HG02678 (cell line): ENCODE measurements around the gene DUSP10.

Source experiments
- ATAC-seq: cut with Tn5 transposase; IDR thresholded peaks from one replicate; pipeline ENCODE4 v1.9.1; 2021; ENCODE audit warnings: mild to moderate bottlenecking, moderate library complexity; ENCODE audit not compliant: unreplicated experiment

The DUSP10 gene

GRCh38 chr1:221715321-221716169, 26.3 kb downstream of the DUSP10 start:
- no peak for ATAC-seq

GRCh38 chr1:221714227-221715152, 27.4 kb downstream of the DUSP10 start:
- no peak for ATAC-seq

- ATAC-seq, result peak; percentile 55
Measured at GRCh38 chr1:221712776-221713431, 29.0 kb downstream of the DUSP10 start.

- ATAC-seq, result peak; percentile 37
Measured at GRCh38 chr1:221712198-221712684, 29.6 kb downstream of the DUSP10 start.

GRCh38 chr1:221711656-221712055, 30.2 kb downstream of the DUSP10 start:
- no peak for ATAC-seq

- ATAC-seq, result no peak
Measured at GRCh38 chr1:221711063-221711577, 30.8 kb downstream of the DUSP10 start.

GRCh38 chr1:221709854-221710253, 32.0 kb downstream of the DUSP10 start:
- ATAC-seq, result no peak

- peak; percentile 57 for ATAC-seq
Measured at GRCh38 chr1:221708987-221709386, 32.9 kb downstream of the DUSP10 start.

- peak; percentile 59 for ATAC-seq
Measured at GRCh38 chr1:221708076-221708571, 33.8 kb downstream of the DUSP10 start.

GRCh38 chr1:221706876-221707582, 34.9 kb downstream of the DUSP10 start:
- ATAC-seq, result no peak

- no peak for ATAC-seq
Measured at GRCh38 chr1:221706191-221706590, 35.7 kb downstream of the DUSP10 start.

GRCh38 chr1:221704306-221704705, 37.6 kb downstream of the DUSP10 start:
- no peak for ATAC-seq

GRCh38 chr1:221701570-221702186, 40.2 kb downstream of the DUSP10 start:
- ATAC-seq, result no peak

GRCh38 chr1:221700948-221701347, 40.9 kb downstream of the DUSP10 start:
- no peak for ATAC-seq

GRCh38 chr1:221700536-221700935, 41.4 kb downstream of the DUSP10 start:
- ATAC-seq, result no peak

GRCh38 chr1:221699978-221700519, 41.8 kb downstream of the DUSP10 start:
- ATAC-seq, result no peak

GRCh38 chr1:221699577-221699976, 42.3 kb downstream of the DUSP10 start:
- ATAC-seq, result no peak

- ATAC-seq, result no peak
Measured at GRCh38 chr1:221698579-221699349, 43.1 kb downstream of the DUSP10 start.
